CD8-positive, alpha-beta memory T cell (primary cell): ENCODE results near the gene LMO1. TPM values are rescaled to one million over a fixed set of nuclear protein-coding genes. Genes with fewer than 3 reads are reported as not detected.

Source experiments
- CTCF ChIA-PET: fragments of 350-600 bp; sonication (Branson Sonifier 250); formaldehyde crosslinking; loops from one replicate; lab custom pipeline; 2021; ENCODE audit warnings: antibody characterized with exemption; lab: Charles Lee
- POLR2A ChIA-PET: fragments of 350-600 bp; sonication (Branson Sonifier 250); formaldehyde crosslinking; loops from one replicate; lab custom pipeline; 2021; ENCODE audit warnings: antibody characterized with exemption; lab: Charles Lee
- DNase-seq, 5 donors: peaks; one replicate each; pipeline versions ENCODE4 v3.0.0 to v3.0.0-alpha.2; 2020 to 2022; ENCODE audit warnings: mixed read lengths in 1 of 5
- H3K27ac ChIP-seq: one replicate; pipeline ENCODE4 v1.7.0; 2013; ENCODE audit warnings: low read depth, mild to moderate bottlenecking, low read length, moderate library complexity
- H3K27me3 ChIP-seq: 2 replicates; pipeline ENCODE4 v1.7.0; 2013; ENCODE audit warnings: low read length, mild to moderate bottlenecking; ENCODE audit not compliant: insufficient read depth, poor library complexity, severe bottlenecking
- H3K36me3 ChIP-seq: 2 replicates; pipeline ENCODE4 v1.7.0; 2013; ENCODE audit warnings: mild to moderate bottlenecking, low read length, moderate library complexity; ENCODE audit not compliant: insufficient read depth
- H3K4me1 ChIP-seq: 2 replicates; pipeline ENCODE4 v1.7.0; 2013; ENCODE audit warnings: mild to moderate bottlenecking, low read length, moderate library complexity; ENCODE audit not compliant: insufficient read depth
- H3K4me3 ChIP-seq: 2 replicates; pipeline ENCODE4 v1.7.0; 2013; ENCODE audit warnings: mild to moderate bottlenecking, low read length
- H3K9me3 ChIP-seq: 2 replicates; pipeline ENCODE4 v1.7.0; 2013; ENCODE audit warnings: mild to moderate bottlenecking, low read length
- H3K27ac Mint-ChIP-seq, 8 donors: one replicate each; pipeline ENCODE4 v1.8.0; 2020 to 2021; ENCODE audit warnings: mixed read lengths in 8 of 8, mild to moderate bottlenecking in 6 of 8, inconsistent platforms in 3 of 8, moderate library complexity in 3 of 8
- H3K27me3 Mint-ChIP-seq, 2 donors: one replicate each; pipeline ENCODE4 v1.8.0; 2020 to 2021; ENCODE audit warnings: mixed read lengths in 2 of 2, mild to moderate bottlenecking in 1 of 2, moderate library complexity in 1 of 2
- H3K36me3 Mint-ChIP-seq, 3 donors: one replicate each; pipeline ENCODE4 v1.8.0; 2020 to 2021; ENCODE audit warnings: mixed read lengths in 3 of 3, inconsistent platforms in 1 of 3, mild to moderate bottlenecking in 1 of 3
- H3K4me1 Mint-ChIP-seq, 3 donors: one replicate each; pipeline ENCODE4 v1.8.0; 2020 to 2021; ENCODE audit warnings: mixed read lengths in 3 of 3, inconsistent platforms in 1 of 3, mild to moderate bottlenecking in 1 of 3
- H3K4me3 Mint-ChIP-seq, 7 donors: one replicate each; pipeline ENCODE4 v1.8.0; 2020 to 2021; ENCODE audit warnings: mixed read lengths in 7 of 7, mild to moderate bottlenecking in 6 of 7, moderate library complexity in 4 of 7, inconsistent platforms in 2 of 7
- H3K9me3 Mint-ChIP-seq, 5 donors: one replicate each; pipeline ENCODE4 v1.8.0; 2020 to 2022; ENCODE audit warnings: mixed read lengths in 5 of 5, mild to moderate bottlenecking in 3 of 5, moderate library complexity in 2 of 5, inconsistent platforms in 1 of 5
- polyA plus RNA-seq: library from polyadenylated mRNA; unstranded; fragments of 300-500 nt; fragmentation: Illumina TruSeq; gene quantifications from one replicate; pipeline ENCODE4 v1.2.3, GENCODE V29; 2021
- total RNA-seq, 2 experiments: library from RNA; stranded (reverse); gene quantifications; one replicate each; pipeline ENCODE4 v1.2.3, GENCODE V29; 2021

LMO1 gene
- total and polyA plus RNA-seq, 3 experiments from 2014 or later, result 0.29 TPM; not detected in 2

DNA sequence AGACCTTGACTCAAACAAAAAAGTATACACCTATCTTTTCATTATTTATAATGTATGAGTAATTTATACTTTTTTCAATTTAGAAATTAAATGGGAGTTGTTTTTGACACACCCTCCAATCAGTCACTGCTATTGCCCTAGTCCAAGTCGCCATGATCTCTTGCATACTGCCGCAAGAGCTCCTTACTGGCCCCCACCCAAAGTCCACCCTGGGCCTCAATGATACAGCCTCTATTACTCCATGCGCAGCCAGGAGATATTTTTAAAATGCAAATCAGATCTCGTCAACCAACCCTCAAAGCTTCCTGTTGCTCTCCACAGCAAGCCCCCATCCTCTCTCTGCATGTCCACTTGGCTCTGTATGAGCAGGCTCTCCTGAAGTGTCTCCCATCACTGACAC is 12.8 kb upstream of the LMO1 start:
- H3K4me3 ChIP-seq, result no peak overlapping the region
- H3K4me3 Mint-ChIP-seq, result no peak overlapping the region
- H3K27me3 Mint-ChIP-seq, result peaks cover 4 to 28% of the 10 kb centered on the region in 2 donors
- H3K27ac ChIP-seq, result no peak overlapping the region
- H3K9me3 Mint-ChIP-seq, result peaks cover 0 to 4% (median 0%) of the 10 kb centered on the region in 5 donors
- no peaks in the 10 kb centered on the region for H3K27me3 ChIP-seq
- H3K4me1 Mint-ChIP-seq, result no peaks in the 10 kb centered on the region
- DNase-seq, result no peak
- CTCF ChIA-PET, result no interaction called here
- no peaks in the 10 kb centered on the region for H3K36me3 Mint-ChIP-seq
- no peaks in the 10 kb centered on the region for H3K4me1 ChIP-seq
- no peak overlapping the region for H3K27ac Mint-ChIP-seq
- POLR2A ChIA-PET, result no interaction called here
- H3K36me3 ChIP-seq, result no peaks in the 10 kb centered on the region
- no peaks in the 10 kb centered on the region for H3K9me3 ChIP-seq

DNA sequence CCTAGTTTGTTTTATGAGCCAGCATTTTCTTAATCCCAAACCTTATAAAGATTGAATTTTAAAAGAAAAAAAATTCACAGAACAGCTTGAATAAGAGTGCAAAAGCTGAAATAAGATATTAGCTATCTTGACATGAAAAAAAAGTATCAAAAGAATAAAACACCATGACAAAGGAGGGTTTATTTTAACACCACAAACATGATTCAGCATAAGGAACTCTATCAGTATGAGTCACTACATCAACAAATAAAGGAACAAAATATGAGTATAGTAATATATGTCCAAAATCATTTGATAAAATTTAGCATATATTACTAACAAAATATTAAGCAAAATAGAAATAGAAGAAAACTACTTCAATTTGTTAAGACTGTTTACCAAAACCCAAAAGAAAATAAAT is 9.6 kb upstream of the LMO1 start:
- H3K4me1 ChIP-seq, result no peaks in the 10 kb centered on the region
- no peak overlapping the region for H3K4me3 ChIP-seq
- ChIA-PET POLR2A (no interaction called here), CTCF (no interaction called here)
- no peaks in the 10 kb centered on the region for H3K36me3 ChIP-seq
- peaks cover 6% of the 10 kb centered on the region for H3K27me3 ChIP-seq
- Mint-ChIP-seq H3K27ac (no peak overlapping the region), H3K9me3 (peaks cover 0 to 4% (median 0%) of the 10 kb centered on the region in 5 donors), H3K36me3 (no peaks in the 10 kb centered on the region), H3K4me1 (peaks cover 0 to 6% (median 1%) of the 10 kb centered on the region in 3 donors), H3K4me3 (no peak overlapping the region), H3K27me3 (peaks cover 27 to 56% of the 10 kb centered on the region in 2 donors)
- no peaks in the 10 kb centered on the region for H3K9me3 ChIP-seq
- no peak for DNase-seq
- H3K27ac ChIP-seq, result no peak overlapping the region

DNA sequence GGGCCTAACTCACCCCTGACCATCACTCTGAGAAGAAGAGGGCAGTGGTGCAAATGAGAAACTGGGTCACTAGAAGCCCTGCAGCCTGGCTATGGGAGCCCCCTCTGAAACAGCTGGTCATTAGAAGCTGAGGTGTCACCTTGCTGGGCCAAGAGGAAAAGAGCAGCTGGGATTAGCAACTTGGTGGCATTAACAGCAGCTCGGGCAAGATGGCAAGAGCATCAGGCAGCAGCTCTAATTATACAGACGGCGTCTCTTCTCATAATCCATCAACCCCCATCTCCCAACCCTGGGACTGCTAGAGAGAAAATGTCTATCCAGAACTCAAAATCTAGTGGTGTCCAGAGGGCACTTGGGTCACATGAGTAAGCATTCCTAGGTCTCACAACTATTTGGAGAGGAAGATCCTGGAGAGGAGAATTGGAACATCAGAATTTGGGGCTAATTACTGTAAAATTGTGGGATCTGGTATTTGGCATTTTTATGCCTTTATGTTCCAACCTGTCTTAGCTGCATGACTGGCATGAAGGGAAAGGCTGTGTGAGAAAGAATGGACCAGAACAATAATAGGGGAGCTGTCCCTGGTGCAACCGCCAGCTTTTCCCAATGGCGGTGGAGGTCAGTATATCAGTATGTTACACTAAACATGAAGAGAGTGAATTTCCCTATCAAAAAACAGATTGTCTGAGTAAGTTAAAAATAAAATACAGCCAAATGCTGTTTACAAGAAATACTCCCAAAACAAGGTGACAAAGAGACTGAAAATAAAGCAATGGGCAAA is 7.6 kb upstream of the LMO1 start:
- Mint-ChIP-seq H3K27me3 (peaks cover 39 to 62% of the 10 kb centered on the region in 2 donors), H3K4me3 (no peak overlapping the region), H3K4me1 (peaks cover 0 to 12% (median 1%) of the 10 kb centered on the region in 3 donors), H3K9me3 (peaks cover 0 to 4% (median 0%) of the 10 kb centered on the region in 5 donors), H3K27ac (peak overlapping the region in 1 of 8 donors; percentile 47), H3K36me3 (no peaks in the 10 kb centered on the region)
- Histone ChIP-seq H3K36me3 (no peaks in the 10 kb centered on the region), H3K4me1 (no peaks in the 10 kb centered on the region), H3K9me3 (no peaks in the 10 kb centered on the region), H3K27ac (no peak overlapping the region), H3K4me3 (no peak overlapping the region), H3K27me3 (peaks cover 18% of the 10 kb centered on the region)
- CTCF ChIA-PET, result interaction anchor here (0.8 kb wide), 1 partner anchor 9 kb away, joined by 3 read pairs; no protein-coding TSS in a partner anchor
- POLR2A ChIA-PET, result no interaction called here
- DNase-seq, result no peak

DNA sequence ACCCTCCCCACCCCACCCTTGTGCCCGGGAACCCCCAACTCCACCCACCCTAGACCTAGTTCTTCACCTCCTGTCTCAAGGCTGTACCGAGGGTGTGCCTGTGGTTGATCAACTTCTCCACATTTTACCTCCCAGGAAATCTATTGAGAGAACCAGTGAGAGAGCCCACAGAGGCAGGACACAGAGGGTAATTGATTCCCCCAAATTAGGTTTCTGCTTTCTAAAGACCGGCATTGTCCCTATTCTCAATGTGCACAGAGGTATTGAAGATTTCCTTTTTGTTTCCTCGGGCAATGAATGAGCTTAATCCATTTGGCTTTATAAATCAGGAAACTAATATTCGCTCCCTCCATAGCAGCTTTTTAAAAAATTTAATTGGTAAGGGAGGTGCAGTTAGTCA is 6.0 kb upstream of the LMO1 start:
- Mint-ChIP-seq H3K4me1 (peaks cover 0 to 12% (median 3%) of the 10 kb centered on the region in 3 donors), H3K27me3 (peaks cover 46 to 73% of the 10 kb centered on the region in 2 donors), H3K27ac (no peak overlapping the region), H3K9me3 (peaks cover 0 to 4% (median 0%) of the 10 kb centered on the region in 5 donors), H3K4me3 (peak overlapping the region in 3 of 7 donors; percentile 8 to 41 (median 33)), H3K36me3 (no peaks in the 10 kb centered on the region)
- Histone ChIP-seq H3K9me3 (no peaks in the 10 kb centered on the region), H3K4me1 (no peaks in the 10 kb centered on the region), H3K27me3 (peaks cover 18% of the 10 kb centered on the region), H3K36me3 (no peaks in the 10 kb centered on the region), H3K27ac (no peak overlapping the region), H3K4me3 (no peak overlapping the region)
- ChIA-PET POLR2A (no interaction called here), CTCF (no interaction called here)
- DNase-seq, result no peak

DNA sequence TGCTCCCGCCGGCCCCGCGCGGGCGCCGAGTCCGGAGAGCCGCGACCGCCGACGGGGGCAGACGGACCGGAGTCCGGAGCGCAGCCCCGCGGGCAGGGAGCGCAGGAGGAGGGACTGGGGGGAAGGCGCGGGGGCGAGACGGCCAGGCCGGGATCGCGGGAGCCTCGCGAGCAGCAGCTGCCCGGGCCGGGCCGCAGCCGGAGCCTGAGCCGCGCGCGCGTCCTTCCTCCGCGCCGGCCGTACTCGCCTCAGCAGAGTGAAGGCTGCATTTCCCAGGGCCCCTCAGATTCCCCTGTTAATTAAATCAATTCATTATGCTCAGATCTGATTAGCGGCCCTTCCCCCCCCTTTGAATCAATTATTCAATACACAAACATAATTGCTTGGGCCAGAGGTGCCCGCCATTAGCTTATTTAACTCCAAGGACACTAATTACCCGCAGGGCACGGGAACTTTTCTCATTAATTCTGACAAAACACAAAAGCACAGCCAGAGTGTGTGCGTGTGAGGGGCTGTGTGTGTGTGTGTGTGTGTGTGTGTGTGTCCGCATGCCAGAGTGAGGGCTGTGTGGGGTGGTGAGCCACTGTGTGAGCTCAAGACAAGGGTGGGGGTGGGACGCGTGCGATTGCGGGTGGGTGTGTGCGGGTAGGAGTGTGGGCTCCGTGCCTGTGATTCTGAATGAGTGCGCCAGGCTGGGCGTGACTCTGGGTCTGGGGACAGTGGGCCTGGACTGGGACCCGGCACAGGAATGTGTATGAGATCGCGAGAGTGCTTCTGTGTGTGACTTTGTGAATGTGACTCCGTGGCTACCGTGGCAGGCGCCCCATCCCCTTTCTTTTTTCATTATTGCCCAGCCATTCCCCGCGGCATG is 5.1 kb upstream of the LMO1 start:
- peaks cover 5 to 17% (median 7%) of the 10 kb centered on the region in 3 donors for H3K4me1 Mint-ChIP-seq
- POLR2A ChIA-PET, result no interaction called here
- no peaks in the 10 kb centered on the region for H3K4me1 ChIP-seq
- no peaks in the 10 kb centered on the region for H3K9me3 ChIP-seq
- DNase-seq, result no peak
- no peaks in the 10 kb centered on the region for H3K36me3 Mint-ChIP-seq
- H3K36me3 ChIP-seq, result no peaks in the 10 kb centered on the region
- H3K27me3 Mint-ChIP-seq, result peaks cover 49 to 74% of the 10 kb centered on the region in 2 donors
- H3K4me3 Mint-ChIP-seq, result peak overlapping the region; percentile 20 to 70 (median 52)
- peaks cover 18% of the 10 kb centered on the region for H3K27me3 ChIP-seq
- no peaks in the 10 kb centered on the region for H3K9me3 Mint-ChIP-seq
- H3K4me3 ChIP-seq, result no peak overlapping the region
- CTCF ChIA-PET, result no interaction called here
- H3K27ac ChIP-seq, result no peak overlapping the region
- H3K27ac Mint-ChIP-seq, result peak overlapping the region in 1 of 8 donors; percentile 43

DNA sequence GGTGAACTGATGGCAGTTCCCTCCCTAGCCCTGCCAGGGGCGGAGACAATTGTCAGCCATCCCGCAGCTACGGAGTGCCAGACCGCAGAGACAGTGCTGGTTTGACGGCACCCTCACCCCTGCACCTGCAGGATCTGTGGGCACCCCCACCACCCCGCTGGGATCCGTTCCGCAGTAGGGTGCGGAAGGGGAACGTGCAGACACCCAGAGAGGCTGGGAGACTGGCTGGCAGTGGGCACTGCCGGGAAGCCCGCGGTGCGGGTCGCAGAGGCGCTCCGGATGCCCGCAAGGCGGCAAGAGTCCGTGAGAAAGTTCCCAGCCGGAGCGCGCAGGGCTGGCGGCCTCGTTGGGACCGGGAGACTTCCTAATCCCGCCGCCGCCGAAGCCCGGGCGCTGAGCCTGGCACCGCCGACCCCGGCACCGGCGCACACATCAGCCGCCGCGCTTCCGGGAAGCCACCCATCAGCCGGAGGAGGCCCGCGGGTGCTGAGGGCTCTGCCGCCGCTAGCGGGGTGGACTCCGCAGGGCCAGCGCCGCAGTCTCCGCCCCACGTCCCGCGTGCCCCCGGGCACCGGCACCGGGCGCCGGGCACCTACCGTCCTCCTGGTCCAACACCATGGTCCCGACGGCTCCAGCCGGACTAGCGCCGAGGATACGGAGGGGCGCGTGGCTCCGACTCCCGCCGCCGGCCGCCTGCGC is 4.3 kb upstream of the LMO1 start:
- peaks cover 5% of the 10 kb centered on the region for H3K4me1 ChIP-seq
- no peaks in the 10 kb centered on the region for H3K36me3 Mint-ChIP-seq
- ChIA-PET CTCF (no interaction called here), POLR2A (no interaction called here)
- H3K27me3 ChIP-seq, result peaks cover 18% of the 10 kb centered on the region
- H3K27ac Mint-ChIP-seq, result no peak overlapping the region
- DNase-seq, result no peak
- no peak overlapping the region for H3K27ac ChIP-seq
- no peak overlapping the region for H3K4me3 ChIP-seq
- peak overlapping the region in 3 of 7 donors; percentile 19 to 63 (median 39) for H3K4me3 Mint-ChIP-seq
- H3K27me3 Mint-ChIP-seq, result peaks cover 52 to 79% of the 10 kb centered on the region in 2 donors
- H3K4me1 Mint-ChIP-seq, result peaks cover 11 to 22% (median 12%) of the 10 kb centered on the region in 3 donors
- no peaks in the 10 kb centered on the region for H3K9me3 ChIP-seq
- no peaks in the 10 kb centered on the region for H3K9me3 Mint-ChIP-seq
- no peaks in the 10 kb centered on the region for H3K36me3 ChIP-seq

DNA sequence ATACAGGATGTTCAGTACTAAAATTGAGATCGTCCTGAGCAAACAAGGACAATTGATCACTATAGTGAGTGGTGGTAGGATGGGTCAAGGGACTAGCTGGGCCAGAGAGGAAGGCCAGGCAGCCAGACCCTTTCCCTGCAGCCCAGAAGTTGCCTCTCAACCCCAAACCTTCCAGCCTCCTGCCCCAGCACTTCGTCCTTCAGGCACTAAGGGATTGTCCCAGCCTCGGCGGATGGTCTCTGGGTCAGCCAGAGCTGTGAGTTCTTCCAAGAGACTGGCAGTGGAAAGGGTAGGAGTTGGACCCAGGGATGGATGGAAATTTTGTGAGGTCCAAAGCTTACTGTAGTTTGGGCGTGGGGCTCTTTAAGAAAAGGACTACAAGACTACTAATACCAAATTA is 3.6 kb upstream of the LMO1 start:
- Histone ChIP-seq H3K9me3 (no peaks in the 10 kb centered on the region), H3K27me3 (peaks cover 18% of the 10 kb centered on the region), H3K27ac (no peak overlapping the region), H3K4me3 (no peak overlapping the region), H3K4me1 (peaks cover 5% of the 10 kb centered on the region), H3K36me3 (no peaks in the 10 kb centered on the region)
- no peak for DNase-seq
- ChIA-PET POLR2A (no interaction called here), CTCF (no interaction called here)
- Mint-ChIP-seq H3K27ac (no peak overlapping the region), H3K27me3 (peaks cover 54 to 74% of the 10 kb centered on the region in 2 donors), H3K4me1 (peaks cover 11 to 22% (median 12%) of the 10 kb centered on the region in 3 donors), H3K4me3 (peak overlapping the region in 1 of 7 donors; percentile 63), H3K9me3 (no peaks in the 10 kb centered on the region), H3K36me3 (no peaks in the 10 kb centered on the region)
